Activated T-cell treated with anti-CD3 and anti-CD28 coated beads, Interleukin-2, amount 50 U/mL, for 72 hours (primary cell): ENCODE measurements around the gene RHAG. TPM values are rescaled to one million over a fixed set of nuclear protein-coding genes. Genes with fewer than 3 reads are reported as not detected.
"Not testable (repeated sequence)": the region's sequence is repeated elsewhere in the genome, so short reads cannot be mapped to it uniquely, and the experiment has no call there.

Experiments used
- ATAC-seq, 2 donors: fragments of 150-1000 bp; cut with Tn5 transposase; replicated peaks in 1 of 2; 2 replicates each; pipeline ENCODE4 v1.10.0; 2021; ENCODE audit warnings: moderate library complexity in 2 of 2, mild to moderate bottlenecking in 1 of 2
- DNase-seq, 2 donors: peaks; one replicate each; pipeline ENCODE4 v3.0.0; 2021 to 2022; ENCODE audit warnings: mixed read lengths in 1 of 2
- H3K27ac Mint-ChIP-seq: one replicate; pipeline ENCODE4 v1.8.0; 2022; ENCODE audit warnings: mild to moderate bottlenecking, moderate library complexity, mixed read lengths
- H3K27me3 Mint-ChIP-seq: one replicate; pipeline ENCODE4 v1.8.0; 2022; ENCODE audit warnings: low read depth, mixed read lengths
- H3K36me3 Mint-ChIP-seq, 2 donors: one replicate each; pipeline ENCODE4 v1.8.0; 2022; ENCODE audit warnings: mixed read lengths in 2 of 2, mild to moderate bottlenecking in 1 of 2; ENCODE audit not compliant: insufficient read depth in 2 of 2
- H3K4me1 Mint-ChIP-seq: one replicate; pipeline ENCODE4 v1.8.0; 2022; ENCODE audit warnings: low read depth, mixed read lengths
- H3K4me3 Mint-ChIP-seq, 2 donors: one replicate each; pipeline ENCODE4 v1.8.0; 2022; ENCODE audit warnings: mild to moderate bottlenecking in 2 of 2, mixed read lengths in 2 of 2, moderate library complexity in 2 of 2
- H3K9me3 Mint-ChIP-seq, 2 donors: one replicate each; pipeline ENCODE4 v1.8.0; 2022; ENCODE audit warnings: mixed read lengths in 2 of 2
- total RNA-seq, 2 donors: library from RNA; stranded (reverse); gene quantifications; one replicate each; pipeline ENCODE4 v1.2.3, GENCODE V29; 2022

The RHAG gene
- not detected for total RNA-seq

GRCh38 chr6:49636713-49637349 is at the start of gene RHAG:
Gene RHAG (minus strand): TSS chr6:49636839. CDS start chr6:49636812, 27 bp downstream.
- no peaks in the 10 kb centered on the region for H3K27me3 Mint-ChIP-seq
- no peaks in the 10 kb centered on the region for H3K9me3 Mint-ChIP-seq
- no peak within 1 kb of the TSS for H3K27ac Mint-ChIP-seq
- no peak for DNase-seq
- H3K4me3 Mint-ChIP-seq: no peak within 1 kb of the TSS
- no peak for ATAC-seq
- H3K36me3 Mint-ChIP-seq: no peaks in the 10 kb centered on the region
- no peaks in the 10 kb centered on the region for H3K4me1 Mint-ChIP-seq

GRCh38 chr6:49676671-49677281 is 40.1 kb upstream of the RHAG start:
- Mint-ChIP-seq H3K27me3 (no peaks in the 10 kb centered on the region), H3K36me3 (no peaks in the 10 kb centered on the region)

GRCh38 chr6:49675816-49676215 is 39.2 kb upstream of the RHAG start:
- H3K27me3 Mint-ChIP-seq: no peaks in the 10 kb centered on the region
- DNase-seq (no peak), ATAC-seq (no peak)
- H3K9me3 Mint-ChIP-seq: peaks cover 3 to 6% of the 10 kb centered on the region in 2 donors
- no peak overlapping the region for H3K27ac Mint-ChIP-seq
- no peaks in the 10 kb centered on the region for H3K36me3 Mint-ChIP-seq
- no peaks in the 10 kb centered on the region for H3K4me1 Mint-ChIP-seq
- no peak overlapping the region for H3K4me3 Mint-ChIP-seq

More at GRCh38 chr6:49676671-49677281, 40.1 kb upstream of the RHAG start:
- Mint-ChIP-seq H3K4me3 (no peak overlapping the region), H3K4me1 (no peaks in the 10 kb centered on the region), H3K9me3 (peaks cover 2 to 3% of the 10 kb centered on the region in 2 donors), H3K27ac (no peak overlapping the region)
- DNase-seq: no peak
- ATAC-seq: no peak

- Mint-ChIP-seq H3K4me1 (no peaks in the 10 kb centered on the region), H3K4me3 (no peak overlapping the region), H3K9me3 (peaks cover 2 to 7% of the 10 kb centered on the region in 2 donors), H3K27me3 (no peaks in the 10 kb centered on the region), H3K27ac (no peak overlapping the region), H3K36me3 (no peaks in the 10 kb centered on the region)
- ATAC-seq: no peak
- no peak for DNase-seq
These were observed 31.5 kb upstream of the RHAG start for GRCh38 chr6:49668083-49668511.

- Mint-ChIP-seq H3K27me3 (no peaks in the 10 kb centered on the region), H3K4me3 (no peak overlapping the region), H3K36me3 (no peaks in the 10 kb centered on the region), H3K9me3 (peaks cover under 1 to 6% of the 10 kb centered on the region in 2 donors), H3K4me1 (no peaks in the 10 kb centered on the region), H3K27ac (no peak overlapping the region)
- no peak for ATAC-seq
- DNase-seq: no peak
These were observed 30.5 kb upstream of the RHAG start for GRCh38 chr6:49666930-49667757.

- H3K27ac Mint-ChIP-seq: no peak overlapping the region
- H3K27me3 Mint-ChIP-seq: no peaks in the 10 kb centered on the region
- H3K9me3 Mint-ChIP-seq: peaks cover 2 to 5% of the 10 kb centered on the region in 2 donors
- no peaks in the 10 kb centered on the region for H3K4me1 Mint-ChIP-seq
- no peak overlapping the region for H3K4me3 Mint-ChIP-seq
- ATAC-seq (no peak), DNase-seq (no peak)
- no peaks in the 10 kb centered on the region for H3K36me3 Mint-ChIP-seq
These were observed 29.8 kb upstream of the RHAG start for GRCh38 chr6:49666480-49666879.

- H3K9me3 Mint-ChIP-seq: peaks cover 2% of the 10 kb centered on the region in 2 donors
- DNase-seq: no peak
- no peak overlapping the region for H3K27ac Mint-ChIP-seq
- no peak for ATAC-seq
- no peaks in the 10 kb centered on the region for H3K27me3 Mint-ChIP-seq
- no peaks in the 10 kb centered on the region for H3K4me1 Mint-ChIP-seq
- no peaks in the 10 kb centered on the region for H3K36me3 Mint-ChIP-seq
- H3K4me3 Mint-ChIP-seq: no peak overlapping the region
These were observed 28.2 kb upstream of the RHAG start for GRCh38 chr6:49664817-49665216.

GRCh38 chr6:49664054-49664453 is 27.4 kb upstream of the RHAG start:
- DNase-seq, H3K36me3 Mint-ChIP-seq, H3K4me3 Mint-ChIP-seq, ATAC-seq, H3K4me1 Mint-ChIP-seq, H3K9me3 Mint-ChIP-seq, H3K27me3 Mint-ChIP-seq, H3K27ac Mint-ChIP-seq: not testable (repeated sequence)

GRCh38 chr6:49662892-49663261 is 26.2 kb upstream of the RHAG start:
- H3K27me3 Mint-ChIP-seq: no peaks in the 10 kb centered on the region
- no peaks in the 10 kb centered on the region for H3K4me1 Mint-ChIP-seq
- no peaks in the 10 kb centered on the region for H3K36me3 Mint-ChIP-seq
- H3K27ac Mint-ChIP-seq: no peak overlapping the region
- no peak for ATAC-seq
- H3K4me3 Mint-ChIP-seq: no peak overlapping the region
- peaks cover 0 to 2% of the 10 kb centered on the region in 2 donors for H3K9me3 Mint-ChIP-seq
- DNase-seq: no peak

- peaks cover 0 to 2% of the 10 kb centered on the region in 2 donors for H3K9me3 Mint-ChIP-seq
These were observed 25.7 kb upstream of the RHAG start for GRCh38 chr6:49662231-49662891.

GRCh38 chr6:49653942-49654341 is 17.3 kb upstream of the RHAG start:
- peaks cover 0 to 5% of the 10 kb centered on the region in 2 donors for H3K9me3 Mint-ChIP-seq
- DNase-seq: no peak
- H3K4me3 Mint-ChIP-seq: no peak overlapping the region
- no peaks in the 10 kb centered on the region for H3K36me3 Mint-ChIP-seq
- no peaks in the 10 kb centered on the region for H3K27me3 Mint-ChIP-seq
- no peak for ATAC-seq
- H3K27ac Mint-ChIP-seq: no peak overlapping the region
- H3K4me1 Mint-ChIP-seq: no peaks in the 10 kb centered on the region

More at GRCh38 chr6:49662231-49662891, 25.7 kb upstream of the RHAG start:
- no peak overlapping the region for H3K4me3 Mint-ChIP-seq
- DNase-seq: no peak
- H3K27ac Mint-ChIP-seq: no peak overlapping the region
- H3K27me3 Mint-ChIP-seq: no peaks in the 10 kb centered on the region
- no peak for ATAC-seq
- no peaks in the 10 kb centered on the region for H3K36me3 Mint-ChIP-seq
- H3K4me1 Mint-ChIP-seq: no peaks in the 10 kb centered on the region

- ATAC-seq: no peak
- no peak overlapping the region for H3K27ac Mint-ChIP-seq
- no peaks in the 10 kb centered on the region for H3K4me1 Mint-ChIP-seq
- H3K9me3 Mint-ChIP-seq: peaks cover 0 to 5% of the 10 kb centered on the region in 2 donors
- H3K36me3 Mint-ChIP-seq: no peaks in the 10 kb centered on the region
- DNase-seq: no peak
- H3K27me3 Mint-ChIP-seq: no peaks in the 10 kb centered on the region
- no peak overlapping the region for H3K4me3 Mint-ChIP-seq
These were observed 16.8 kb upstream of the RHAG start for GRCh38 chr6:49653438-49653837.

- Mint-ChIP-seq H3K4me1 (no peaks in the 10 kb centered on the region), H3K9me3 (peaks cover 0 to 5% of the 10 kb centered on the region in 2 donors), H3K27me3 (no peaks in the 10 kb centered on the region), H3K27ac (no peak overlapping the region), H3K36me3 (no peaks in the 10 kb centered on the region), H3K4me3 (no peak overlapping the region)
- no peak for ATAC-seq
- DNase-seq: no peak
These were observed 14.6 kb upstream of the RHAG start for GRCh38 chr6:49651239-49651638.
